Left renal pelvis (tissue), 4 donors: ENCODE data around the gene TNFRSF21. TPM values are rescaled to one million over a fixed set of nuclear protein-coding genes. Genes with fewer than 3 reads are reported as not detected.

Source experiments
- DNase-seq, 4 donors: peaks; one replicate each; pipeline ENCODE4 v3.0.0-alpha.2; 2013; ENCODE audit warnings: low read depth in 4 of 4, low spot score in 3 of 4
- polyA plus RNA-seq, 4 donors: library from polyadenylated mRNA; unstranded; fragments of 120-200 nt; gene quantifications; one replicate each; pipeline ENCODE4 v1.2.1, GENCODE V29; 2013; ENCODE audit not compliant: insufficient read length in 4 of 4

Gene TNFRSF21
- polyA plus RNA-seq, 4 donors = 12.2 to 41.6 (median 31.8) TPM

- DNase-seq = no peak
Measured at GRCh38 chr6:47254051-47254450, 55.7 kb downstream of the TNFRSF21 start.

- no peak for DNase-seq
Measured at GRCh38 chr6:47253136-47253535, 56.6 kb downstream of the TNFRSF21 start.

- DNase-seq = no peak
Measured at GRCh38 chr6:47252633-47253032, 57.1 kb downstream of the TNFRSF21 start.

- DNase-seq = no peak
Measured at GRCh38 chr6:47251396-47251795, 58.3 kb downstream of the TNFRSF21 start.

- no peak for DNase-seq
Measured at GRCh38 chr6:47250302-47250701, 59.4 kb downstream of the TNFRSF21 start.

GRCh38 chr6:47248446-47248845 is 61.3 kb downstream of the TNFRSF21 start:
- no peak for DNase-seq

GRCh38 chr6:47247227-47247797 is 62.4 kb downstream of the TNFRSF21 start:
- no peak for DNase-seq

- DNase-seq = no peak
Measured at GRCh38 chr6:47246551-47246950, 63.2 kb downstream of the TNFRSF21 start.

- no peak for DNase-seq
Measured at GRCh38 chr6:47245745-47246371, 63.8 kb downstream of the TNFRSF21 start.

GRCh38 chr6:47242483-47243386 is 67.0 kb downstream of the TNFRSF21 start:
- peak; percentile 48 to 66 (median 57) for DNase-seq

- no peak for DNase-seq
Measured at GRCh38 chr6:47241742-47242482, 67.8 kb downstream of the TNFRSF21 start.

- DNase-seq = no peak
Measured at GRCh38 chr6:47240277-47240890, 69.3 kb downstream of the TNFRSF21 start.

- DNase-seq = no peak
Measured at GRCh38 chr6:47239546-47239945, 70.2 kb downstream of the TNFRSF21 start.

- no peak for DNase-seq
Measured at GRCh38 chr6:47238456-47238995, 71.2 kb downstream of the TNFRSF21 start.

- no peak for DNase-seq
Measured at GRCh38 chr6:47237196-47237595, 72.5 kb downstream of the TNFRSF21 start.

GRCh38 chr6:47235964-47236760 is 73.5 kb downstream of the TNFRSF21 start:
- no peak for DNase-seq

GRCh38 chr6:47235421-47235820 is 74.3 kb downstream of the TNFRSF21 start:
- DNase-seq = no peak

- DNase-seq = no peak
Measured at GRCh38 chr6:47234266-47234933, 75.3 kb downstream of the TNFRSF21 start.

GRCh38 chr6:47231151-47231550 is 78.6 kb downstream of the TNFRSF21 start:
- DNase-seq = no peak
